GM18858 (cell line): ENCODE data around the gene PREX1.

Experiments used
- ATAC-seq: cut with Tn5 transposase; IDR thresholded peaks from one replicate; pipeline ENCODE4 v1.9.1; 2021; ENCODE audit not compliant: unreplicated experiment

PREX1 gene

DNA sequence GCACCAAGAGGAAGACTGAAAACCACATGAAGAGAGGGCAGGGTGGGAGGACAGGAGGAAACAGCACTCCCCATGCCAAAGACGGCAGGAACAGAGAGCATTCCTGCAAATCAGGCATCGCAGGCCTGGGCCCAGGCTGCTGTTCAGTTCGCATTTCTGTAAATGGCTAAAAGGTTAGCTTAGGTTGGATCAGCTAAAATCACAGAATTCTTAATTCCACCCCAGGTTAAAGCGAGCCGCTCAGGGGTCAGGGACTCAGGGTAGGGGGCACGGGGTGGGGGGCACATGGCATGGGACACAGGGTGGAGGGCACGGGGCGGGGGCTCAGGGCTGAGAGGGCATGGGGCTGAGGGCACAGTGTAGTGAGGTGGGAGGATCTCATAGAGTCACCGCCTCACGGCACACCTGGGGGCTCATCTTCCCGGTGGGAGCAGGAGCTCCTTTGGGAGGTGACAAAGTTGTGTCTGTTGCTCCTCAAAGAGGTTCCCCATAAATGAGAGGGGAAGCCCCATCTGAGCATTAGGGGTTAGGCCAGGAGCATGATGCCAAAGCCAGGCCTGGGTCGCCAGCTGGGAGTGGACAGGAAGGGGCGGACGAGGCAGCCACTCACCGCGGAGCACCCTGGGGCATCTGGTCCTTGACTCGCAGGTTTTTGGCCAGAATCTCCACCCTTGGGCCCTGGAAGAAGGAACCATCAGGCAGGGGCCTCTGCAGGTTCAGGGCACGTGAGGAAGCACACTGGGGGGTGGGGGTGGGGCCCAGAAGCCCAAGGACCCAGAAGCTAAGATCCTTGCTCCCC, 200.7 kb downstream of the PREX1 start:
- no peak for ATAC-seq

DNA sequence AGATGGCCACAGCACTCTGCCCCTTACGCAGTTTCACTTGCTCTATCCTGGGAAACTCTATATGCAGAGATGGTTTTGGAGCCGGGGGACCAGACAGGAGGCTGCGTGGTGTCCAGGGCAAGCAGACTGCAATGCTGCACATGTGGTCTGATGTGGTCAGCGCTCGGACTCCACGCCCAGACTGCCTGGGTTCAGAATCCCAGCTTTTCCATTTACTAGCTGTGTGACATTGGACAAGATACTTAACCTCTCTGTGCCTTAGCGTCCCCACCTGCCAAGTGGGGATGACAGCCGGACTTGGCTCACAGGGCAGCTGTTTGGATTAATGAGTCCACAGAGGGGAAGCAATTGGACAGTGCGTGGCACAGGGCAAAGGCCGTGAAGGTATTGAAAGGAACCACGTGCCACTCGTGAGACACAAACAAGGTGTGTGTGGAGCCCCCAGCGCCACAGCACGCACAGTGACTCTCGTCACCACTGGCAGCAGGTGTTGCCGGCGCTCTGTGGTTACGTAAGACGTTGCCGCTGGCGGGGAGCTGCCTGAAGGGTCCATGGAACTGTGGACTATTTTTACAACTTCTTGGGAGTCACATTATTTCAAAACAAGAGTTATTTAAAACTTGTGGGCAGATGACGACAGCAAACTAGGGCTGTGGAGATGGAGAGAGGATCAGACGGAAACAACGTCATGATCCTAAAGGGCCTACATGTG, 201.4 kb downstream of the PREX1 start:
- no peak for ATAC-seq

DNA sequence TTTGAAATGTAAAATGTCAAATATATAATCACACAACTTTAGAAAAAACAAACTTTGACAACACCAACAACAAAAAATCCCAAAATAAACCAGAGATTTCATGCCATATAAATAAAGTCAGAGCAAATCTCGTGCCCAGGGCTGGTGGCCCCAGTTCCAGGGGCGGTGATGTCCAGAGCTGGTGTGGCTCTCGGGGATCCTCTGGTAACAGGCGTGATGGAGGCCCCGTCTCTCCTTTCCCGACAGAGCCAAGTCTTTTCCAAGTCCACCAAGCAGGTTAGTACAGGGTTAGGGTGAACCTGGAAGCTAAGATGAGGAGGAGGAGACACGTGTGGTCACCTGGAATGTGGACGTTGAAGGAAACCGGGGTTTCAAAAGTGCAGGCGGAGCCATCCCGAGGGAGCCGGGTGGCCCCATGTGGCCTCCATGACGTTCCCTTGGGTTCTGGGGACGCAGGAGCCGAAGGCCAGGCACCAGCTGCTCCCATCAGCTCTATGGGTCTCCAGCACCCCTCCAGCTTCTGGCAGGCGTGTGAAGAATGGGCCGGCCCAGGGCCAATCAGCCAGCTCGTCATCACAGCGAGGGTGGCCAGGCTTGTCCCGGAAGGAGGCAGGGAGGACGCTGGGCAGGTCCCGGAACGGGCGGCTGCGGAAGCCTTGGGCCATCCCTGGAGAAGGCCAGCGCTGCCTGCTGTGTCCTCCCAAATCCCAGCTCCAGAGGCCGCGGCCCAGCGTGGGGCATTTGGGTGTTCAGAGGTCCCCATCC, 202.5 kb downstream of the PREX1 start:
- ATAC-seq, result no peak

DNA sequence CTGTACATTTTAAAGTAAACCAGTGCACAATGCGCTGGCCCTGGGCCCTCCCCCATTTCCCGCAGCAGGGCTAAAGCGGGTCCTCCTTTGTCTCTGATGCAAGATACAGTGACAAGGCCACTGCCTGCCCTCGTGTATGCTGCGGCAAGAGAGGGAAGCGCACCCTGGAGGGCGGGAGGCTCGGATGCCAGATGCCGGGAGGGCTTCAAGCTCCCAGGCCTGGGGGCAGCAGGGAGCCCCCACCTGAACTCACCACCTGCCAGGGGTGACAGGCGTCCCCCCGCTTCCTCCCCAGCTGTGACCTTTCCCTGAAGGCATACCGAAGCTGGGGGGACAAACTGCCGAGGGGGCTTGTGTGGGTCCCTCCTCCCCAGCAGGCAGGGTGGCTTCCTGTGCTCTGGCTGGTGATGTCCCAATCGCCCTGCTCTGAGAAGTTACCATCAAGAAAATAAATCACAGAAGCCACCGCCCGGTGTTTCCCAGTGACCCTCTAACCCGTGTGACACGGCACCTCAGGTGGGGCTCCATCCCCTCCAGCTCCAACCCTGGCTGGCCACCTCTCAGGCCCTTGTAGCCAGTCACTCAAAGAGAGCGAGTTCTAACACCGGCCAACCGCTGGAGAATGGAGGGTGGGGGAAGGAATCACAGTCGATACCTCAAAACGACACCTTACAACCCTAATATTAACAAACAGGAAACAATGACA, 203.3 kb downstream of the PREX1 start:
- ATAC-seq, result no peak

DNA sequence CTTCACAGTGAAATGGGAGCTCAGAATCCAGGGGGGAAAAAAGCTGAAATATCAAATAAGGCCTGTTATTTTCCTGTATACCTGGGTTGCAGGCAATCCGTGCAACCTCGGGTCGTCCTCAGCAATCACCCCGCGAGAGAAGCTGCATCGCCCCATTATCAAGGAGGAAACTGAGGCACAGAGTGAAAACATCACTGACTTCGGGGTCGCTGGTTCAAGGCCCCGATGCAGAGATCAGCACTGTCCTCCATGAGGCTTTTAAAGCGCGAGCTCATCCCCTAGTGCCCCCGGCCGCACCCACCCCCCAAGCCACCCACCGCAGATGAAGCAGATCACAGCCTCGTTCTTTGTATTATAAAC, 203.9 kb downstream of the PREX1 start:
- no peak for ATAC-seq

DNA sequence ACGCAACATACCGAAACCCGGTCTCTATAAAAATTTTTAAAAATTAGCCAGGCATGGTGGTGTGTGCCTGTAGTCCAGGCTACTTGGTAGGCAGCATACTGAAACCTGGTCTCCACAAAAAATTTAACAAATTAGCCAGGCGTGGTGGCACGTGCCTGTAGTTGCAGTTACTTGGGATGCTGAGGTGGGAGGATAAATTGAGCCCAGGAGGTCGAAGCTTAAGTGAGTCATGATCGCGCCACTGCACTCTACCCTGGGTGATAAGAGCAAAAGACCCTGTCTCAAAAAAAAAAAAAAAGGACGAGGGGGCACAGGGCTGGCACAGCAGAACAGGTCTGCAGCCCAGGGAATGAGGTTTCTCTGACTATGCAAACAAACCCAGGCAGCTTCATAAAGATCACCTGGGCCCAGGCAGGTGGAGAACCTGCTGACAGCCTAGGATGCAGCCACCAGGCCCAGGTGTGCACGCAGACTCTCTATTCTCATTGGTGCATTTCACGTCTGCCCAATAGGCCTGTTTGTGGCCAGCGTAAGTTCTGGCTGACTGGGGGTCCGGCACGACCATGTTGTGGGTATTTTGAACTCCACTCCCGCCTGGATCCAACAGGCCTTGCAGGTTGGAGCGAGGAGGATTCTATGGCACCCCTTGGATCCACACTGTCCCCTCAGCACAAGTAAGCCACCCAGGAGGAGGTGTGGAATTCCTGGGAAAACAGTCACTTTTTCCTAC, 204.5 kb downstream of the PREX1 start:
- no peak for ATAC-seq

DNA sequence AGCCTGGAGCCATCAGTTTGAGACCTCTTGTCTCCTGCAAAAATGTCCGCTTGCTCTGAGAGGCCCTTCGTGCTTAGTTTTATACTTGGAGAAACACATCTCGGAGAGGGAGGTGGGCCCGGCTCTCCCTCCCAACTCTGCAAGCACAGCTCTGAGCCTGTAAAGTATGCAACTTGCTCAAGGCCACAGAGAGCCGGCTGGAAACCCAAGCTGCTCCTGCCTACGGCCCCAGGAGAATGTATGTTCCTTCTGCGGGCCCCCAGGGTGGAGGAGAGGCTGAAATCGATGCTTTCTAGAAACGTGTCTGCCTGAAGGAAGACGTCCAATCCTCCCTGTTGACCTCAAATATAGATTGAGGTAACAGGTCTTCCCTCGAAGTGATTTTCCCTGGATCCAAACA, 205.4 kb downstream of the PREX1 start:
- ATAC-seq, result no peak

DNA sequence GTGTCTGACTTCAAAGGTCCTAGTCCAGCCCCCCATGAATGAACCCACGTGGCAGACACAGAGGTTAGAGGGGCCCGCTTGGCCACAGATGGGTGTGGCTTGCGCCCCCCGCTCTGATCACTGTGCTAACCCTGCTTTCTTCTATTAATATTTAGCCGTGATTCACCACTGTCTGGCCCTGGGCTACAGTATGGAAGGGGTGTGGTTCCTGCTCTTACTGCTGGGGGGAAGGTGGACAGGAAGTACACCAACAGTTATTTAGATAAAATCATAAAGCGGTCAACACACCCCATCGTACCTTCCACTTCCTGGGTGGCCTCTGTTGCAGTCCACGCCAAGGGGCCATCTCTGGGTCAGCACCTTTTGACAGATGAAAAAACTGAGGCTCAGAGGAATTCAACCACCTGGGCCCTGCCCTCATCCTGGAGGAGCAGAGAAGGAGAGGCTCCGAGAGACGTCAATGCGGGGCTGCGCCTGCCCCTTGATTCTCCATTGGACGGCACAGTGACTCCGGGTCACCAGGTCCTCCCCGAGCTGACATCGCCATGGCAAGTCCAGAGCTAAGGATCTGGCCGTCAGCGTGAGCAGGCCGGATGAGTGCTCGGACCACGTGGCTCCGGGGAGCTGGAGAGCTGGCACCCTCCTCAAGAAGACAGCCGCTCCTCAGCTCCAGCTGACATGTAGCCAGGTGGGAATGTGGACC, 206.3 kb downstream of the PREX1 start:
- no peak for ATAC-seq

DNA sequence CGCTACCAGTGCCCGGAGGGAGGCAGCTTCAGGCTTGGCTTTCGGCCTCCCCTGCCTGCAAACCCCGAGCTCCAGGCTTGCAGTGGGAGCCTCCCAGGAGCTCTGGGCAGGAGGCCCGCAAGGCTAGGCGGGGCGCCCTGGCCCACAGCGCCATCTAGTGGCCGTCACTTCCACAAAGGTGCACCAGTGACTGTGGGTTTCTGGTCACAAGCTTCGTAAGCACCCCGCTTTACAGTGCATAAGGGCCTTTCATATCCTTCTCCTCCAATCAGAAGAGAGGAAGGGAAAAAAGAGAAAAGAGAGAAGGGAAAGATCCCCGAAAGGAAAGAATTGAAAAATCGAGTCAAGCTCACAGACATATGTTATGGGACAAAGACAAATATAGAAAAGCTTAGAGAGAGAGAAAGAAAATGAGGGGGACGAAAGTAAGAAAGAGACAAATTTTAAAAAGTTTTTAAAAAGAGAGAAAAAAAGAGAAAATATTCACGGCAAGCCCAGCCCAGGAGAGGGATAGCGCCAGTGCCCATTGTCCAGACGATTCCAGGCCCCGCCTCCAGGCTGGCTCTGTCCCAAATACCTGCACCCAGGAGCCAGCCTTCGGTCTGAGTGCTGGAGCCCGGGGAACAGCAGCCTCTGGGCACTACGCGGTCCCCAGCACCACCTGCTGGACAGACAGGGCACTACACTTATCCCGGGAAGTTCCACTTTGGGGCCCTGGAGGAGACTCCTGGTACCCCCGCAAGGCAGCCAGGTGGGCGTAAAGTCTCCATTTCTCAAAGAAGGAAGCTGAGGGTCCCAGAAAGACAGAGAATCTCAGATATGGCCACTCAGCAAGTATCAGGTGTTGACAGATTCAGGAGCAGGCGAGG, 207.1 kb downstream of the PREX1 start:
- no peak for ATAC-seq

DNA sequence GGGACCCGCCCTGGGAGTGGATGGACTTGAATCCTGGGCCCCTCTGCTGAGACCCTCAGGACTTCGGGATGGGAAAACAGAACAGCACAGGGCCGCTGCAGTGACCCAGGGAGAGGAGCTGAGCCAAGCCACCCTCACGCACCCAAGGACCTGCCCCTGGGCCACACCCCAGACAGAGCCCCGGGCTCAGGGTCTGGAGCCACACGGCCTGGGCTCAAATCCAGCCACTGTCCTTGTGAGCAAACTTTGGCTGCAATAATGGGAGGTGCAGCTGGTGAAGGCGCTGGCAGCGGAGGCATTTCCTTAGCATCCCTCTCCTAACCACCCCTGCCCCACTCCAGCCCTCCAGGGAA, 207.7 kb downstream of the PREX1 start:
- ATAC-seq, result no peak

DNA sequence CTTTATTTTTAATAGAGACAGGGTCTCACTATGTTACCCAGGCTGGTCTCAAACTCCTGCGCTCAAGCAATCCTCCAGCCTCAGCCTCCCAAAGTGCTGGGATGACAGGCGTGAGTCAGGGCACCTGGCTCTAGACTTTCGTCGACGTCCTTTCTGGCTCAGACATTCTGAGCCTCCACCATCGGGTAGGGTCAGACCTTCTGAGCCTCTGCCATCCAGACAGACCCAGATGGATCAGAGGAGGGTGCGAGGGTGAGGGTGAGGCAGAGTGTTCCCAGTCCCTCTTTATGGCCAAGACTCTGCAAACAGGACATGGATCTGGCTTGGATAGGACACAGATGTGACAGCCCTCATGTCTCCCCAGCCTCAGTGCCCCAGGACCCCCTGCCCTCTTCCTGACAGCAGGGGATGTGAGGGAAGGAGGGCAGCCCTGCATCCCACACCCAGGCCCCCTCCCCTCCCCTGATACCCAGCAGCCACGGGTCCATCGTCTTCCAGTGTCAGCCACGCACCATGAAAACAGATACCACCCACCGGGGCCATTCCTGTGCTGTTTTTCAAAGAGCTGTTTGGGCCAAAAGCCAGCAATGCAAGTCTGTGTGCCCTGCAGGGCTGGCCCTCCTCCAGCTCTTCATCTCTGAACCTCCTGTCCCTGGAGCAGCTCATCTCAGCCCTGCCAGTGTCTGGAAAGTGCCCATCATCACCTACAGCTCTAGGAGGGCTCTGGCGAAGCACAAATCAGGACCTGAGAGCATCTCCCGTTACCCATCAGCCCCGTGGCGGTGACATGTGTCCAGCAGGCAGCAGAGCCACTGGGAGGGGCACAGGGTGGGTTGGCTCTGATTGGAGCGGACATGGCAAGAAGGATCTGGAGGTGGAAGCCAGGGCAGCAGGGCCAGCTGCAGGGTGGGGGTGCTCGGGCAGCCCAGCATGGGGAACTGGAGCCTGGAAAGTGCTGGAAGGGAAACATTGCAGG, 208.4 kb downstream of the PREX1 start:
- no peak for ATAC-seq

DNA sequence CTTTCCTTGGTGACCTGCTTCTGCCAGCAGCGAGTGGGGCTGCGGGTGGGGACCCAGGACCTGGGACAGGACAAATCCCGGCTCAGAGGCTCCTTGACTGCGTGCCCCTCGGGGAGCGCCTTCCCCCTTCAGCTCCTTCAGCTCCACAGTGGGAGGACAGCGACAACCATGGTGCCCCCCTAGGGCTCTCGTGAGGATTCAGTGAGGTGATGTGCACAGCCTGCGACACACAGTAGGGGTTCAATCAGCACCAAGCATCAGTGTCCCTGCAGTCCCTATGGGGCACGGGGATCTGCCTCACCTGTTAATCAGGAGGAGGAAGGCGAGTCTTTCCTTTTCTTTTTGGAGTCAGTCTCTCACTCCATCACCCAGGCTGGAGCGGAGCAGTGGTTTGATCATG, 209.2 kb downstream of the PREX1 start:
- no peak for ATAC-seq

DNA sequence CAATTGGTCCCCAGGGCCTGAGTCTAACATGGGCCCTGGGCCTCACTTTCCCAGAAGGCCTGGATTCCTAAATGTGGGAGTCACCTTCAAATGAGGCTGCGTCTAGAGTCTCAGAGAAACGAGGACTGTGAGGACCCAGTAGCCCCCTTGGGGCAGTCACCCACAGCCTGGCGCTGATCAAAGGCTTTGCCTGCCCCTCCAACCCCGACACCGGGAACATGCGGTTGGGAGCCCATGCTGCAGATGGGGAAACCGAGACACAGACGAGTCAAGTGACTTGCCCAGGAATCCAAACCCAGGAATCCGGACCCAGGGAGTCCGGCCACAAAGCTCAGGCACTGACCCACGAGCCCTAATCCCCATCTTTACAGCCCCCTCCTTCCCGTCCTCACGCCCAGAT, 209.7 kb downstream of the PREX1 start:
- no peak for ATAC-seq

DNA sequence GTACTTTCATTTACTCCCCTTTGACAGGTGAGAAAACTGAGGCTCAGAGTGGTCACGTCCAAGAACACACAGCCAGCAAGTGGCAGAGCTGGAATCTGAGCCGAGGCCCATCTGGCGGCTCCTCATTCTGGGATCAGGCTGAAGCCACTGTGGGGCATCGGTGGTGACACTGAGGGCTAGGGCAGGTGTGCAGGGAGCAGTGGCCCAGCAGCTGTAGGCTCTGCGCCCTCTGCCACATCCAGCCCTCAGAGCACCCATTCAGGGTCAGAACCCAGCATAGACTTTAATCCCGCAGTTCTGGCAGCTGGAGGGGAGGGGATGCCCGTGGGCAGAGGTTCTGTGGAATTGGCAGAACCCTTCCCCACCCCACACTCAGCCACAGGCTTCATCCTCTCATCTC, 210.3 kb downstream of the PREX1 start:
- no peak for ATAC-seq

DNA sequence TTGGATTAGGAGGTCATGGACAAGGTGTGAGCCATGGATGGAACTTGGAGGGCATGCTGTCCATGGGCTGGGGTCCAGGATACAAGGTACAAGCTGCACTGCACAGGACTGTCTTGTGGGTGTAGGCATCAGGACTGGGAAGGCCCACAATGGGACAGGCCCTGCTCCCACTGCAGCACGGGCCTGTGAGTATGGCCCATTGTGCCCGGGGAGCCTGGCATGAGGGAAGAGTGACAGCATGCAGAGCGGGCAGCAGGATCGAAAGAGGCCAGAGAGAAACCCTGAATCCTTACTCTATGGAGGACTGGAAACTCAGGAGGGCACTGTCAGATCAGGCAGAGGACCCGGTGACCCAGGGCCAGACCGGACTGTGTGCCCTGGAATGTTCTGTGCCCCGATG, 211.3 kb downstream of the PREX1 start:
- no peak for ATAC-seq

DNA sequence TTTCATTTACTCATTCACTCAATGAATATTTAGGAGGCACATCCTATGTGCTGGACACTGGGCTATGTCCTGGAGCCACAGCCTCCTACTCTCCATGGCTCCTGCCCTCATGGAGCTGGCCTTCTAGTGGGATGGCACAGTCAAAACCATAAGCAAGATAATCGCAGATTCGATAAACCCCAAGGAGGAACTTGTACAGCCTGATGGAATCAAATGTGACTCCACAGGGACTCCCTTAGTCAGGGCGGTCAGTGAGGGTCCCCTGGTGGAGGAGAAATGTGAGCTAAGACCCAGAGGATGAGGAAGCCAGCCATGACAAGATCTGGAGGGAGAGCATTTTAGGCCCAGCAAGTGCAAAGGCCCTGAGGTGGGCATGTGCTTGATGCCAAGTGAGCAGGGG, 211.9 kb downstream of the PREX1 start:
- no peak for ATAC-seq

DNA sequence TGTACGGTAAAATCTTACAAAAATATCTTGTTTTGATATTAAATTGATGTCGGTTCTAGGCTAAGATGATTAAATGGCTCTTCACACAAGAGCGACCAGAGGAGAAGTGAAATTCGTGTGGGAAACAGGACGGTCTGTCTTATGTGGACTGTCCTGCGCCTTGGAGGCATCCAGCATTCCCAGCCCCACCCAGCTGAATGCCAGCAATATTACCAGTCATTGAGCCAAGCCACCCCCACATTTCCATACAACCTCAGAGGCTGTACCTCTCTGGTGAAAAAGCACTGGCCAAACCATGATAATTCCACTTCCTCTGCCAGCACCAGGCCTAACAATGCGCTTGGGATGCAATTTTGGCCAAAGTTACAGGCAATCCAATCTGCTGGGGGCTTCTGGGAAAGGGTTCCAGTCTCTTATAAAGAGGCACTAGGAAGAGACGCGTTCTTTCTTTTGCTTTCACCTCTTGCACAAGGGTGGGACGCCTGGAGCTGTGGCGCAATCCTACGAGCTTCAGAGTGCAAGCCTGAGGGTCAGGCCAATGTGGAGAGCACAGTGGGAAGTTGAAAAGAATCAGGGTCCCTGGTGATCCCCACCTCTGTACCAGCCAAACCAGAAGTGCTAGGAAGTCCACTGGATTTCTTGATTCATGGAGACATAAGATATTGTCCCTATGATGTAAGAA, 213.1 kb downstream of the PREX1 start:
- no peak for ATAC-seq

DNA sequence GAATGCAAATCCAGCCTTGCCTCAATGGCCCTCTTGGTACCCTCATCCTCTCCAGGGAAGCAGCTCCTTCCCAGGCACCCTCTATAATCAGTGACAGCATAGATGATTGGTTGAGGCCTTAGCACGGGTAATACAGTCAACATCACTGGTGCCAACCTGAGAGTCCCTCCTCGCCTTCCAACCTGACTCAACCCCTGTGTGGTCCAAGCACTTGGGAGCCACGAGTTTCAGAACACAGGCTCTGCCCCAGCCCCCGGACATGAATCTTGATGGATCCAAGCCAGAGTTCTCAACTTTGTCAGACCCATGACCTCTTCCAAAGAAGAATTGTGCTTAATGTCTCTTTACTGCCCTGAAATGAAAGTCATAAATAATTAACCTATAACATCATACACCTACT, 213.9 kb downstream of the PREX1 start:
- no peak for ATAC-seq
